Endodermal cell (in vitro differentiated cells): ENCODE data around the gene OTOP3. TPM values are rescaled to one million over a fixed set of nuclear protein-coding genes. Genes with fewer than 3 reads are reported as not detected.

ENCODE experiments used
- DNase-seq: peaks from one replicate; pipeline ENCODE4 v3.0.0-alpha.2; 2017
- H3K27ac ChIP-seq: 2 replicates; pipeline ENCODE4 v1.5.1; 2013; ENCODE audit warnings: mild to moderate bottlenecking, low read depth, low read length, moderate library complexity
- H3K27me3 ChIP-seq: 2 replicates; pipeline ENCODE4 v1.6.1; 2013; ENCODE audit warnings: mild to moderate bottlenecking, low read length, moderate library complexity; ENCODE audit not compliant: insufficient read depth, control insufficient read depth, poor library complexity, severe bottlenecking
- H3K36me3 ChIP-seq: 2 replicates; pipeline ENCODE4 v1.7.0; 2013; ENCODE audit warnings: mild to moderate bottlenecking, low read length, moderate library complexity; ENCODE audit not compliant: control insufficient read depth, insufficient read depth
- H3K4me1 ChIP-seq: one replicate; pipeline ENCODE4 v1.7.0; 2013; ENCODE audit warnings: low read length; ENCODE audit not compliant: control insufficient read depth, insufficient read depth
- H3K4me3 ChIP-seq: 2 replicates; pipeline ENCODE4 v1.5.1; 2013; ENCODE audit warnings: mild to moderate bottlenecking, low read length, moderate library complexity
- H3K9ac ChIP-seq: 2 replicates; pipeline ENCODE4 v1.6.1; 2013; ENCODE audit warnings: mild to moderate bottlenecking, low read length, moderate library complexity; ENCODE audit not compliant: poor library complexity, severe bottlenecking; ENCODE audit errors: extremely low read depth
- H3K9me3 ChIP-seq: 2 replicates; pipeline ENCODE4 v1.6.1; 2013; ENCODE audit warnings: mild to moderate bottlenecking, low read length, moderate library complexity; ENCODE audit not compliant: control insufficient read depth
- H3K27ac Mint-ChIP-seq: 2 replicates; pipeline ENCODE4 v1.8.0; 2020; ENCODE audit warnings: mixed read lengths
- H3K27me3 Mint-ChIP-seq: 2 replicates; pipeline ENCODE4 v1.8.0; 2021; ENCODE audit warnings: mild to moderate bottlenecking, mixed read lengths; ENCODE audit not compliant: insufficient read depth
- H3K36me3 Mint-ChIP-seq: 2 replicates; pipeline ENCODE4 v1.8.0; 2020; ENCODE audit warnings: low read depth, mixed read lengths
- H3K4me1 Mint-ChIP-seq: 2 replicates; pipeline ENCODE4 v1.8.0; 2020; ENCODE audit warnings: mixed read lengths
- H3K4me3 Mint-ChIP-seq: 2 replicates; pipeline ENCODE4 v1.8.0; 2020; ENCODE audit warnings: mild to moderate bottlenecking, moderate library complexity, mixed read lengths
- H3K9me3 Mint-ChIP-seq: 2 replicates; pipeline ENCODE4 v1.8.0; 2020; ENCODE audit warnings: mild to moderate bottlenecking, mixed read lengths
- CTCF ChIP-seq: fragments of 200-600 bp; sonication (generic); conservative IDR thresholded peaks from 2 replicates; pipeline ENCODE4 v1.5.0; 2021; ENCODE audit warnings: antibody characterized with exemption, mild to moderate bottlenecking
- WGBS, 2 experiments: methylation state at CpG; one replicate each; pipeline versions ENCODE4 v1.1.5 to v1.1.7; 2013; ENCODE audit warnings: missing lambda C conversion rate in 2 of 2, mixed read lengths in 1 of 2; ENCODE audit not compliant: insufficient coverage in 1 of 2, insufficient read length in 1 of 2; 5-methylcytosine and 5-hydroxymethylcytosine counted together
- total RNA-seq, 2 donors: library from RNA; stranded (reverse); fragmentation: NEBNext Ultra II Directional in 1 of 2; extraction: Animal tissue kit (Norgen Biotek cat#: 25700) in 1 of 2; gene quantifications; 2 replicates in 1 of 2; 3 replicates in 1 of 2; pipeline ENCODE4 v1.2.1, GENCODE V29; 2021

Gene OTOP3
- total RNA-seq, 2 donors from 2014 or later: not detected

- H3K4me1 ChIP-seq: no peaks in the 10 kb centered on the region
- Mint-ChIP-seq H3K9me3 (no peaks in the 10 kb centered on the region), H3K4me1 (no peaks in the 10 kb centered on the region), H3K27me3 (peaks cover 77% of the 10 kb centered on the region), H3K4me3 (no peak overlapping the region), H3K27ac (no peak overlapping the region), H3K36me3 (no peaks in the 10 kb centered on the region)
- H3K9me3 ChIP-seq: no peaks in the 10 kb centered on the region
- H3K9ac ChIP-seq: no peak overlapping the region
- 64 to 90% methylated on average over 2 to 8 of the region's 8 CpGs for WGBS, 2 experiments
- peaks cover 89% of the 10 kb centered on the region for H3K27me3 ChIP-seq
- no peak overlapping the region for H3K27ac ChIP-seq
- TF ChIP-seq CTCF: no peak
- no peak for DNase-seq
- H3K4me3 ChIP-seq: no peak overlapping the region
- H3K36me3 ChIP-seq: no peaks in the 10 kb centered on the region
Observed at GRCh38 chr17:74939534-74939933, 3.8 kb downstream of the OTOP3 start.

DNA sequence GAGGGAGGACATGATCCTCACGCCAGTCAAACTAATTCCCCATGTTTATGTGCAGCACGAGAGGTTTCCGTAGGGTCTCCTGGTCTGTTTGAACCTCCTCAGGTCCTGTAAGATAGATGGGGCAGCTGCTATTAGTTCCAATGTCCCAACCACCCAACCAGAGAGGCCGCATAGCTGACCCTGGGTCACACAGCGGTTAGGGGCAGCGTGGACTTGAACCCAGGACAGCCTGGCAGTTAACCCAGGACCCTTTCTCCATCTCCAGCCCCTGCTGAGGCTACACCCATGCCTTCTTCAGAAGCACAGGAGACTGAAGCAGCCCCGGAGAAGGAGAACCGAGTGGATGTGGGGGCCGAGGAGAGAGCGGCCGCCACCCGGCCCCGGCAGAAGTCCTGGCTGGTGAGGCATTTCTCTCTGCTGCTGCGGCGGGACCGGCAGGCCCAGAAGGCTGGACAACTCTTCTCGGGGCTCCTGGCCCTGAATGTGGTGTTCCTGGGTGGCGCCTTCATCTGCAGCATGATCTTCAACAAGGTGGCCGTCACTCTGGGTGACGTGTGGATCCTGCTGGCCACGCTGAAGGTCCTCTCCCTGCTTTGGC is 5.5 kb downstream of the OTOP3 start:
- no peaks in the 10 kb centered on the region for H3K4me1 ChIP-seq
- no peak overlapping the region for H3K4me3 Mint-ChIP-seq
- H3K36me3 Mint-ChIP-seq: no peaks in the 10 kb centered on the region
- H3K9me3 ChIP-seq: no peaks in the 10 kb centered on the region
- H3K27ac ChIP-seq: no peak overlapping the region
- no peak overlapping the region for H3K27ac Mint-ChIP-seq
- H3K9ac ChIP-seq: no peak overlapping the region
- no peak for TF ChIP-seq CTCF
- WGBS, 2 experiments: 84 to 86% methylated on average over 18 to 21 of the region's 21 CpGs
- peaks cover 82% of the 10 kb centered on the region for H3K27me3 ChIP-seq
- no peaks in the 10 kb centered on the region for H3K4me1 Mint-ChIP-seq
- H3K9me3 Mint-ChIP-seq: no peaks in the 10 kb centered on the region
- H3K27me3 Mint-ChIP-seq: peaks cover 71% of the 10 kb centered on the region
- no peak for DNase-seq
- H3K4me3 ChIP-seq: no peak overlapping the region
- no peaks in the 10 kb centered on the region for H3K36me3 ChIP-seq

GRCh38 chr17:74943808-74944522 is 8.3 kb downstream of the OTOP3 start:
- no peak overlapping the region for H3K27ac ChIP-seq
- no peaks in the 10 kb centered on the region for H3K9me3 ChIP-seq
- Mint-ChIP-seq H3K4me3 (no peak overlapping the region), H3K27me3 (peaks cover 53% of the 10 kb centered on the region), H3K27ac (no peak overlapping the region), H3K9me3 (no peaks in the 10 kb centered on the region), H3K36me3 (no peaks in the 10 kb centered on the region), H3K4me1 (no peaks in the 10 kb centered on the region)
- no peak overlapping the region for H3K9ac ChIP-seq
- peaks cover 64% of the 10 kb centered on the region for H3K27me3 ChIP-seq
- TF ChIP-seq CTCF: no peak
- no peaks in the 10 kb centered on the region for H3K4me1 ChIP-seq
- no peaks in the 10 kb centered on the region for H3K36me3 ChIP-seq
- no peak overlapping the region for H3K4me3 ChIP-seq
- WGBS, 2 experiments: 76 to 86% methylated on average over 10 to 13 of the region's 13 CpGs
- DNase-seq: peak; percentile 74
